Right forelimb (tissue), 1 donor: ENCODE results near the gene TNS3.

Experiments used
- DNase-seq: peaks from one replicate; pipeline ENCODE4 v3.0.0-alpha.2; 2018

Gene TNS3

GRCh38 chr7:47357361-47357760 lies 224.6 kb downstream of the TNS3 start:
- peak; percentile 34 for DNase-seq

DNA sequence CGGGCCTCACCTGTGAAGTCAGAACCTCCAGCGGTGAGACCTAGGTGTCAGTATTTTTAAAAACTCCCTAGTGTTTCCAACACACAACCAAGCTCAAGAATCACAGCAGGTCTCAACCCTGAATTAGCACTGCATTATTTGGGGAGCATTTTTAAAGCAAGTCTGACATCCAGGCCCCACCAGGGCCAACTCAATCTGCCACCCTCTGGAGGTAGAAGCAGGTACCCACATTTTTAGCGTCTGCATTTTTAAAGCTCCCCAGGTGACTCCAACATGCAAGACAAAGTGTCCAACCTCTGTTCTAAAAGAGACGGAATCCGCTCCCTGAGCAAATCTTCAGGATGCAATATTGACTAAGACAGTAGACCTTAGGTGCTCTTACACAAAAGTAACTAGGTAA lies 225.7 kb downstream of the TNS3 start:
- DNase-seq = no peak

DNA sequence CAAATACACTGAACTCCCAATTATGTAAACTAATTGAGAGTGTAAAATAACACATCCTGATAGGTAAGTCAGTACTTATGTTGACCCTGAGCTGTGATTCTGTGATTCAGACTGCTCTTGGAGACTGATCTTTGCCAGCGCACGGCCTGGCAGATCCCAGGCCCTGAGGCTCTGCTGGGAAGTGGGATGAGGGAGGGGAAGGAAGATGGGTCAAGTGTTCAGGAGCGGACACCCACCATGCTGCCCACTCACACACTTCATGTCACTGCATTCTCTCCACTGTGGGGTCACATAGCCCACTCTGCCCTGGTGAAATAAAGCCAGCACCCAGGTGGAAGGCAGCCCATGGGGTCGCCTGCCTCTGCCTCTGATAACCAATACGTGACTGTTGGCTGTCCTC lies 226.2 kb downstream of the TNS3 start:
- peak; percentile 20 for DNase-seq

GRCh38 chr7:47354831-47355541 lies 226.9 kb downstream of the TNS3 start:
- DNase-seq = peak; percentile 30

DNA sequence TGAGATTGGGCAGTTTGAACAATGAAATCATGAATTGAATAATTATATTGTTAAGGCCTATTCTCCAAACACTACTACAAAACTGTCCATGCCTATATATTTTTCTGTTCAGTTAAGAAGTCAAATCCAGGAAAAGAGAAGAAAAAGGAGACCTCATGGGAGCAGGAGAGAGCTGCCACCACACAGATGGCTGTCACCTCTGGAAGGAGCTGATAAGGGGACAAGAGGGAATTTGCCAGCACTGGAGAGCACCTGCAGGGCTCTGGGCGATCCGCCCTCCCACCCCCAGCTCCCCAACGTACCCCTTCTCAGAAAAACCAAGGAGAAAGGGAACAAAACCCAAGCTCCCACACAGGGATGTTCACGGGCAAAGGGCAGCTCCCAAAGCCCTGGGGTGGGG lies 227.8 kb downstream of the TNS3 start:
- no peak for DNase-seq

GRCh38 chr7:47352394-47352968 lies 229.4 kb downstream of the TNS3 start:
- peak; percentile 43 for DNase-seq

- peak; percentile 42 for DNase-seq
Observed at GRCh38 chr7:47351233-47352154, 230.4 kb downstream of the TNS3 start.

GRCh38 chr7:47350425-47350824 lies 231.5 kb downstream of the TNS3 start:
- DNase-seq = peak; percentile 19

GRCh38 chr7:47349401-47349800 lies 232.5 kb downstream of the TNS3 start:
- DNase-seq = peak; percentile 22

- DNase-seq = peak; percentile 30
Observed at GRCh38 chr7:47347816-47348385, 234.0 kb downstream of the TNS3 start.

GRCh38 chr7:47347346-47347745 lies 234.6 kb downstream of the TNS3 start:
- peak; percentile 11 for DNase-seq

GRCh38 chr7:47346377-47346914 lies 235.5 kb downstream of the TNS3 start:
- peak; percentile 32 for DNase-seq

- DNase-seq = peak; percentile 30
Observed at GRCh38 chr7:47345857-47346298, 236.0 kb downstream of the TNS3 start.

GRCh38 chr7:47344171-47344955 lies 237.5 kb downstream of the TNS3 start:
- DNase-seq = peak; percentile 18

GRCh38 chr7:47343061-47343455 lies 238.9 kb downstream of the TNS3 start:
- DNase-seq = peak; percentile 15

DNA sequence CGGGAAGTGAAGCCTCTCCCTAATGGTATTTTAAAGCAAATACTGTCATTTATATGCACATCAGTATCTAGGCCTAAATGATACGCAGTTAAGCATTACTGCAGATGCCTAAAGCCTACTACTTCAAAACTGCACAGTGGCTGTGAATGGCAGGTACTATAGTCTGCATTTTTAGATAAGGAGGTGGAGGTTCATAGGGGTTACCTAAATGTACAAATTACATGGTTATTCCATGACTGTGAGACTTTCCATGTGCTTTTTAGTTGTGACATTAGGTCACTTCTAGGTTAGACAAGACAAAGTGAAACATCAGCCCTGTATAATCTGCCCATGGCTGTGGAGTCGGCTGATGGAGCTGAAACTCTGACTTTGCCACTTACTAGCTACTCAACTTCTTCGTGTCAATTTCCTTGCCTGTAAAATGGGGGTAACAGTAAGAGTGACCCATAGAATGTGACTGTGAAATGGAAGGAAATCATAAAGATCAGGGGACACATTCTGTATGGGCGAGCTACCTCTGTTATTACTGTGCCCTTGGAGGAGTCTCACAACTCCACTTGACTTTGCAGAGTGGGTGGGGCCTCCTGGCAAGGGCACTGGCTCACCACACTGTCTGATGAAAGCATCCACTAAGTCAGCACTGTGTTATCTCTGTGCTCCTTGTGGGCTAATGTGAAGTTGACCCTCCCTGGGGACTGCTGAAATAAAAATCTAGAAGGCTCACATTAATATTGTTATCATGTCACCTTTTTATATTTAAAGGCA lies 239.4 kb downstream of the TNS3 start:
- peak; percentile 24 for DNase-seq

- DNase-seq = no peak
Observed at GRCh38 chr7:47340517-47340916, 241.4 kb downstream of the TNS3 start.

DNA sequence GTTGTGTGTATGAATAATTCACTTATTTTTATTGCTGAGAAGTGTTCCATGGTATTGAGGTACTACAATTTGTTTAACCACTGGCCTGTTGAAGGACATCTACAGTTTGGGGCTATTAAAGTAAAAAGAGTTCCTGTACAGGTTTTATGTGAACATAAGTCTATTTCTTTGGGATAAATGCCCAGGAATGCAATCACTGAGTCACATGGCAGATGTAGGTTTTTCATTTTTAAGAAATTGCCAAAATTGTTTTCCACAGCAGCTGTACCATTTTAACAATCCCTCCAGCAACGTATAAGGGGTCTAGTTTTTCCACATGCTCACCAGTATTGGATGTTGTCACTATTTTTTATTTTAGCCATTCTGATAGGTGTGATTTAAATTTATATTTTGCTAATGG lies 243.9 kb downstream of the TNS3 start:
- no peak for DNase-seq

DNA sequence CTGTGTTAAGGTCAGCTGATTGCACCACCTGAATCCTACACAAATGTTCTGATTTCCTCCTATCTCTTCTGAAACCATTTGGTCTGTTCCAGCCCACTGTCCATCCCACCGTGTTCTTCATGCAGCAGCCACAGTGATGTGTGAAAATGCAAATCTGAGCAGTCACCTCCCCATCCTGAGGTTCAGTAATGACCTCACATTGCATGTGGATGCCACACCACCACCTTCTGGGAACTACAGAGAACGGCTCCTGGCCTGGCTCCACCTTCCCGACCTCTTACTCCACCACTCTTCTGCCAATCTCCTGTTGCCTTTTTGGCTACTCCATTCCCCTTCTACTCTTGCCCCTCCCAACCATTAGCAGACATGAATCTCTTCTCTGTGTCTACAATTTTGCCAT lies 244.4 kb downstream of the TNS3 start:
- DNase-seq = peak; percentile 44

- peak; percentile 36 for DNase-seq
Observed at GRCh38 chr7:47336472-47337425, 245.2 kb downstream of the TNS3 start.
